Osteocyte (in vitro differentiated cells): ENCODE data around the gene TBXAS1. TPM values are rescaled to one million over a fixed set of nuclear protein-coding genes. Genes with fewer than 3 reads are reported as not detected.

Source experiments
- DNase-seq: peaks from one replicate; pipeline ENCODE4 v3.0.0; 2021; ENCODE audit warnings: mixed read lengths; ENCODE audit not compliant: unreplicated experiment; ENCODE audit errors: extremely low spot score
- H3K27ac Mint-ChIP-seq: one replicate; pipeline ENCODE4 v1.8.0; 2021; ENCODE audit warnings: mild to moderate bottlenecking, mixed read lengths; ENCODE audit not compliant: unreplicated experiment
- H3K27me3 Mint-ChIP-seq: one replicate; pipeline ENCODE4 v1.8.0; 2021; ENCODE audit warnings: mixed read lengths; ENCODE audit not compliant: unreplicated experiment
- H3K36me3 Mint-ChIP-seq: one replicate; pipeline ENCODE4 v1.8.0; 2021; ENCODE audit warnings: mixed read lengths; ENCODE audit not compliant: unreplicated experiment
- H3K4me1 Mint-ChIP-seq: one replicate; pipeline ENCODE4 v1.8.0; 2021; ENCODE audit warnings: mixed read lengths; ENCODE audit not compliant: unreplicated experiment
- H3K4me3 Mint-ChIP-seq: one replicate; pipeline ENCODE4 v1.8.0; 2021; ENCODE audit warnings: mild to moderate bottlenecking, moderate library complexity, mixed read lengths; ENCODE audit not compliant: unreplicated experiment
- H3K9me3 Mint-ChIP-seq: one replicate; pipeline ENCODE4 v1.8.0; 2021; ENCODE audit warnings: mixed read lengths; ENCODE audit not compliant: unreplicated experiment
- CTCF ChIP-seq: fragments of 200-600 bp; sonication (generic); IDR thresholded peaks from 2 replicates; pipeline ENCODE4 v1.5.0; 2021; ENCODE audit warnings: antibody characterized with exemption, mild to moderate bottlenecking, moderate library complexity
- total RNA-seq: library from RNA; stranded (reverse); gene quantifications from 2 replicates; pipeline ENCODE4 v1.2.1, GENCODE V29; 2021

TBXAS1 gene
- total RNA-seq, 1 donor from 2014 or later, result 3.5 TPM

DNA sequence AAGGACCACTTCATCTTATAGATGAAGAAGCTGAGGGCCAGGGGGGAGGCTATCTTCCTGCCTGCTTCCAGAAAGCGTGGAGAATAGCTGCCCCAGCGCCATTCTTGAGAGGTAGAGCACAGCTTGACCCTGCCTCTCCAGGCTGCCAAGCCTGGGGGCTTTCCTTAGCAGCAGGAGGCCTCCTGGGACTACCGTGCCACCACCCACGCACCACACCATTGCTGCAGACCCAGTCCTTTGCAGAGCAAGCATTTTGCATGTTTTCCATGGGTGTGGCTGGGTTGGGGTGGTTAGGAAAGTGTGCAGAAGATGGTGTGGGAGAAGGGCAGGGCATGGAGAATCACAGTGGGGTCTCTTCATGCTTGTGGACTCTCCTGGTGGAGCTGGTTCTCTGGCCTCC lies 64.9 kb downstream of the TBXAS1 start:
- Mint-ChIP-seq H3K36me3 (no peaks in the 10 kb centered on the region), H3K27me3 (peaks cover 6% of the 10 kb centered on the region), H3K9me3 (peaks cover 2% of the 10 kb centered on the region), H3K4me3 (no peak overlapping the region), H3K27ac (no peak overlapping the region), H3K4me1 (peaks cover 20% of the 10 kb centered on the region)
- no peak for DNase-seq
- TF ChIP-seq CTCF, result no peak

DNA sequence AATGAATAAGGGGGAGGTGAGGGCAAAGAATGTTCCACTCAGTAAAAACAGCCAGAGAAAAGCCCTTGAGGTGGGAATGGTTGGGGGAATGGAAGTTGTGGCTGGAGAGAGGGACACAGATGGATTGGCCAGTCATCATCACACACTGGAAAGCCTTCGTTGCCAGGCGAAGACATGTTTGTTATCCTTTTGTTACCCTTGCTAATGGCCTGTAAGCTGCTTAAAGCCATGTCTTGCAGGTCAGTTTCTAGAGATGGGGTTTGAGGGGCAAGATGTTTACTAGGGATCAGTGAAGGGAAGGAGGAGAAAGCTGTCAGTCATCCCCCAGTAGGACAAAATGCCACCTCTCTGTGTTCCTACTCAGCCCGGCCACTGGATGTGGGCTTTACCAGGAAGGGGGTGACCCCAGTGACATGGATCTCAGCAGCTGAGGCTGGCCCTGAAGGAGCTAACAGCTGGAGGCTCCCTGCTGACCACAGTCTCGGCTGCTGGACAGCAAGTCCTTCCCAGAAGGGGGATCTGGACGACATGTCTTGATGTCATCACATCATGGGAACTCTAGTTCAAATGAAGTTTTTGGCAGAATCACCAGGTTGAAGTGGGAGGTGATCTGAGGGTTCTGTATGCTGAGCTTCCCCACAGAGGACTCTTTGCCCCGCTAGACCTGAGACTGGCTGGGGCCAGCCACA lies 66.2 kb downstream of the TBXAS1 start:
- no peak overlapping the region for H3K27ac Mint-ChIP-seq
- H3K4me3 Mint-ChIP-seq, result no peak overlapping the region
- no peaks in the 10 kb centered on the region for H3K9me3 Mint-ChIP-seq
- H3K27me3 Mint-ChIP-seq, result peaks cover 6% of the 10 kb centered on the region
- peaks cover 20% of the 10 kb centered on the region for H3K4me1 Mint-ChIP-seq
- TF ChIP-seq CTCF, result no peak
- no peaks in the 10 kb centered on the region for H3K36me3 Mint-ChIP-seq
- no peak for DNase-seq

DNA sequence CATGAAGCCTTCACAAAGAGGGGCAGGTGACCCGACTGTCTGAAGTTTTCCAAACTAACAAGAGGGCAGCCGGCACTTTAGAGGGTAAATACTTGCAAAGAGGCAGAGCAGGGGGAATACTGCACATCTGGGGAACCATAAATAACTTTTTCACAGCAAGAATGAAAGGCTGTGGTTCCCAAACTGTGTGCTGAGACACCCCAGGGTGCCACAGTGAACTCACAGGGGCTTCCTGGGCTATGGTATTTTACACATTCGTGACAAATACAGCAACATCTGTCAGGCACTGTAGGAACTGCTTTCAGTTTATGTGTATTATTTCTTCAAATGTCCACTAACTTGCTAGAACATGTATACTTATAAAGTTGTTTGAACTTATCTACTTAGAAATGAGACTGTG lies 67.2 kb downstream of the TBXAS1 start:
- Mint-ChIP-seq H3K36me3 (no peaks in the 10 kb centered on the region), H3K27ac (no peak overlapping the region), H3K4me3 (no peak overlapping the region), H3K27me3 (peaks cover 6% of the 10 kb centered on the region), H3K9me3 (no peaks in the 10 kb centered on the region), H3K4me1 (peaks cover 20% of the 10 kb centered on the region)
- no peak for DNase-seq
- TF ChIP-seq CTCF, result no peak

GRCh38 chr7:139896831-139897230 lies 67.8 kb downstream of the TBXAS1 start:
- TF ChIP-seq CTCF, result no peak
- Mint-ChIP-seq H3K4me3 (no peak overlapping the region), H3K36me3 (no peaks in the 10 kb centered on the region), H3K4me1 (peaks cover 20% of the 10 kb centered on the region), H3K9me3 (no peaks in the 10 kb centered on the region), H3K27ac (no peak overlapping the region), H3K27me3 (peaks cover 6% of the 10 kb centered on the region)
- DNase-seq, result no peak

DNA sequence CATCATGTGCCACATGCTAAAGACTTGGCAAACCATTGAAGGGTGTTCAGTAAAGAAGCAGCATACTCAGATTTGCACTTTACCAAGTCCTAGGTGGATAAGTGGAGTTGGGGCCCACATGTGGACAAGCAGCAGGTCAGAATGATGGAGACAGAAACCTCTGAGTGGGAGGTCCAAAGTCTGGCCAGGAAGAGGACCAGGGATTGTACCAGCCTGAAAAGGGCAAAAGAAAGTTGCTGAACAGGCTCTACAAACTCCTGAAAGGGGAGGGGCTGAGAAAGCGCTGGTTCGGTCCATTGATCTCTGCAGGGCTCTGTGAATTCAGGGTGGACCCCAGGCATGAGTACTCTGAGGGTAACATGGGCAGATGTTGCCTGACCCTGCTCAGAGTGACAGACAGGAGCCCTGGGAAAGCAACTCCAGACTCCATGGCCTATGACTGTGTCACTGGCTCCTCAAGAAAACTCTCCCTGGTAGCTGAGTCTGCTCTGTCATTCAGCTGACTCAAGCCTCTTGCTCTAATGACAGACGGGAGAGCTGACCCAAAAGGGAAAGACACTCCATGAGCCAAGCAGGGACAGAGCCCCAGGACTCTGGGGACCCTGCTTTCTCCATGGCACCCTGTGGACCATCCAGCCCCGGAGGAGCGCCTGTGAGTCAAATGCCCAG lies 68.5 kb downstream of the TBXAS1 start:
- Mint-ChIP-seq H3K27ac (no peak overlapping the region), H3K9me3 (no peaks in the 10 kb centered on the region), H3K27me3 (peaks cover 6% of the 10 kb centered on the region), H3K4me1 (peaks cover 20% of the 10 kb centered on the region), H3K36me3 (no peaks in the 10 kb centered on the region), H3K4me3 (no peak overlapping the region)
- TF ChIP-seq CTCF, result no peak
- no peak for DNase-seq
